Glomerular endothelial cell (primary cell): ENCODE measurements around the gene FEZ2. TPM values are rescaled to one million over a fixed set of nuclear protein-coding genes. Genes with fewer than 3 reads are reported as not detected.

Experiments used
- DNase-seq: peaks from one replicate; pipeline ENCODE4 v3.0.0-alpha.2; 2011; ENCODE audit warnings: low read depth, low spot score; ENCODE audit errors: extremely low read depth
- total RNA-seq: library from RNA; depleted of rRNA; stranded (reverse); fragments of >200 nt; gene quantifications from 2 replicates; pipeline ENCODE4 v1.2.3, GENCODE V29; 2015

Gene FEZ2
- total RNA-seq, 1 donor from 2014 or later = 78.5 TPM

- DNase-seq = no peak
These were observed 10.4 kb downstream of the FEZ2 start for GRCh38 chr2:36587556-36587955.

GRCh38 chr2:36587101-36587500 is 10.9 kb downstream of the FEZ2 start:
- DNase-seq = no peak

- no peak for DNase-seq
These were observed 11.3 kb downstream of the FEZ2 start for GRCh38 chr2:36586672-36587071.

- no peak for DNase-seq
These were observed 13.7 kb downstream of the FEZ2 start for GRCh38 chr2:36584148-36584794.

- DNase-seq = no peak
These were observed 15.0 kb downstream of the FEZ2 start for GRCh38 chr2:36582951-36583350.

- DNase-seq = no peak
These were observed 15.4 kb downstream of the FEZ2 start for GRCh38 chr2:36582538-36582937.

- no peak for DNase-seq
These were observed 18.7 kb downstream of the FEZ2 start for GRCh38 chr2:36579297-36579664.

GRCh38 chr2:36578343-36579296 is 19.3 kb downstream of the FEZ2 start:
- DNase-seq = no peak

- DNase-seq = no peak
These were observed 20.1 kb downstream of the FEZ2 start for GRCh38 chr2:36577884-36578283.

GRCh38 chr2:36574560-36574959 is 23.4 kb downstream of the FEZ2 start:
- no peak for DNase-seq

- DNase-seq = no peak
These were observed 24.8 kb downstream of the FEZ2 start for GRCh38 chr2:36573165-36573564.

- DNase-seq = no peak
These were observed 25.3 kb downstream of the FEZ2 start for GRCh38 chr2:36572719-36573059.

GRCh38 chr2:36572054-36572718 is 25.8 kb downstream of the FEZ2 start:
- no peak for DNase-seq

GRCh38 chr2:36570416-36570815 is 27.6 kb downstream of the FEZ2 start:
- DNase-seq = no peak

GRCh38 chr2:36569267-36569856 is 28.6 kb downstream of the FEZ2 start:
- DNase-seq = no peak

GRCh38 chr2:36568516-36569246 is 29.3 kb downstream of the FEZ2 start:
- DNase-seq = peak; percentile 97

GRCh38 chr2:36567711-36568408 is 30.1 kb downstream of the FEZ2 start:
- no peak for DNase-seq

GRCh38 chr2:36566887-36567286 is 31.1 kb downstream of the FEZ2 start:
- no peak for DNase-seq

GRCh38 chr2:36565712-36566111 is 32.3 kb downstream of the FEZ2 start:
- DNase-seq = no peak

- no peak for DNase-seq
These were observed 33.5 kb downstream of the FEZ2 start for GRCh38 chr2:36564377-36564930.
